ENCODE measurements around the gene ST6GALNAC5.
"Not testable (repeated sequence)": the region's sequence is repeated elsewhere in the genome, so short reads cannot be mapped to it uniquely, and the experiment has no call there.

ST6GALNAC5 gene

GRCh38 chr1:76867342-76868130, at the start of gene ST6GALNAC5:
Gene ST6GALNAC5 (plus strand): TSS chr1:76867480.
- peak; percentile 58 for DNase-seq

- DNase-seq, result no peak
These were observed 47.3 kb upstream of the ST6GALNAC5 start for GRCh38 chr1:76820028-76820427.

GRCh38 chr1:76822961-76823360, 44.3 kb upstream of the ST6GALNAC5 start:
- DNase-seq, result not testable (repeated sequence)

- DNase-seq, result no peak
These were observed 43.2 kb upstream of the ST6GALNAC5 start for GRCh38 chr1:76824106-76824505.

- DNase-seq, result no peak
These were observed 41.0 kb upstream of the ST6GALNAC5 start for GRCh38 chr1:76826072-76826845.

GRCh38 chr1:76827066-76827465, 40.2 kb upstream of the ST6GALNAC5 start:
- DNase-seq, result no peak

GRCh38 chr1:76830373-76830772, 36.9 kb upstream of the ST6GALNAC5 start:
- no peak for DNase-seq

GRCh38 chr1:76832521-76832920, 34.8 kb upstream of the ST6GALNAC5 start:
- no peak for DNase-seq

GRCh38 chr1:76833151-76833550, 34.1 kb upstream of the ST6GALNAC5 start:
- no peak for DNase-seq

- DNase-seq, result no peak
These were observed 33.4 kb upstream of the ST6GALNAC5 start for GRCh38 chr1:76833856-76834255.

GRCh38 chr1:76835203-76835602, 32.1 kb upstream of the ST6GALNAC5 start:
- no peak for DNase-seq

GRCh38 chr1:76840278-76840677, 27.0 kb upstream of the ST6GALNAC5 start:
- DNase-seq, result no peak

GRCh38 chr1:76841460-76841859, 25.8 kb upstream of the ST6GALNAC5 start:
- DNase-seq, result no peak

- no peak for DNase-seq
These were observed 23.3 kb upstream of the ST6GALNAC5 start for GRCh38 chr1:76843821-76844464.

GRCh38 chr1:76854255-76854654, 13.0 kb upstream of the ST6GALNAC5 start:
- no peak for DNase-seq

GRCh38 chr1:76856104-76856503, 11.2 kb upstream of the ST6GALNAC5 start:
- no peak for DNase-seq

GRCh38 chr1:76857138-76857537, 10.1 kb upstream of the ST6GALNAC5 start:
- no peak for DNase-seq

GRCh38 chr1:76857973-76858372, 9.3 kb upstream of the ST6GALNAC5 start:
- DNase-seq, result no peak

GRCh38 chr1:76861149-76861548, 6.1 kb upstream of the ST6GALNAC5 start:
- no peak for DNase-seq

- no peak for DNase-seq
These were observed 4.8 kb upstream of the ST6GALNAC5 start for GRCh38 chr1:76862447-76862846.

GRCh38 chr1:76864383-76864782, 2.9 kb upstream of the ST6GALNAC5 start:
- no peak for DNase-seq

GRCh38 chr1:76865696-76866286, 1.5 kb upstream of the ST6GALNAC5 start:
- DNase-seq, result no peak

GRCh38 chr1:76866566-76866965, 714 bp upstream of the ST6GALNAC5 start:
- no peak for DNase-seq
